ENCODE measurements around the gene TRAPPC10. TPM values are rescaled to one million over a fixed set of nuclear protein-coding genes. Genes with fewer than 3 reads are reported as not detected.

Gene TRAPPC10
- total RNA-seq, 2 donors from 2014 or later = 45.9 to 47.9 TPM

- H3K27me3 ChIP-seq (replicated peaks; ENCODE audit: insufficient read depth) = no peaks in the 10 kb centered on the region
- H3K4me1 ChIP-seq (ENCODE audit: control insufficient read depth in 1 of 2, low read depth in 2 of 2) = peaks cover 0 to 2% of the 10 kb centered on the region in 2 donors
- ATAC-seq (ENCODE audit: insufficient number of reproducible peaks, low FRiP score, low read depth) (no peak), DNase-seq (ENCODE audit: low spot score) (no peak)
- no peaks in the 10 kb centered on the region for H3K9me3 ChIP-seq
- no peak for TF ChIP-seq CTCF (IDR thresholded peaks at IDR 0.05)
- H3K36me3 ChIP-seq = peaks cover 30% of the 10 kb centered on the region
- no peak overlapping the region for H3K4me3 ChIP-seq
- H3K27ac ChIP-seq = no peak overlapping the region
These were observed 67.3 kb downstream of the TRAPPC10 start for GRCh38 chr21:44079446-44079845.

GRCh38 chr21:44079846-44080245 lies 67.7 kb downstream of the TRAPPC10 start:
- H3K9me3 ChIP-seq = no peaks in the 10 kb centered on the region
- TF ChIP-seq CTCF (IDR thresholded peaks at IDR 0.05) = no peak
- no peak overlapping the region for H3K27ac ChIP-seq
- ATAC-seq (ENCODE audit: insufficient number of reproducible peaks, low FRiP score, low read depth) (no peak), DNase-seq (ENCODE audit: low spot score) (no peak)
- H3K4me1 ChIP-seq (ENCODE audit: control insufficient read depth in 1 of 2, low read depth in 2 of 2) = peaks cover 0 to 6% of the 10 kb centered on the region in 2 donors
- H3K36me3 ChIP-seq = peaks cover 30% of the 10 kb centered on the region
- H3K4me3 ChIP-seq = no peak overlapping the region
- H3K27me3 ChIP-seq (replicated peaks; ENCODE audit: insufficient read depth) = no peaks in the 10 kb centered on the region

DNA sequence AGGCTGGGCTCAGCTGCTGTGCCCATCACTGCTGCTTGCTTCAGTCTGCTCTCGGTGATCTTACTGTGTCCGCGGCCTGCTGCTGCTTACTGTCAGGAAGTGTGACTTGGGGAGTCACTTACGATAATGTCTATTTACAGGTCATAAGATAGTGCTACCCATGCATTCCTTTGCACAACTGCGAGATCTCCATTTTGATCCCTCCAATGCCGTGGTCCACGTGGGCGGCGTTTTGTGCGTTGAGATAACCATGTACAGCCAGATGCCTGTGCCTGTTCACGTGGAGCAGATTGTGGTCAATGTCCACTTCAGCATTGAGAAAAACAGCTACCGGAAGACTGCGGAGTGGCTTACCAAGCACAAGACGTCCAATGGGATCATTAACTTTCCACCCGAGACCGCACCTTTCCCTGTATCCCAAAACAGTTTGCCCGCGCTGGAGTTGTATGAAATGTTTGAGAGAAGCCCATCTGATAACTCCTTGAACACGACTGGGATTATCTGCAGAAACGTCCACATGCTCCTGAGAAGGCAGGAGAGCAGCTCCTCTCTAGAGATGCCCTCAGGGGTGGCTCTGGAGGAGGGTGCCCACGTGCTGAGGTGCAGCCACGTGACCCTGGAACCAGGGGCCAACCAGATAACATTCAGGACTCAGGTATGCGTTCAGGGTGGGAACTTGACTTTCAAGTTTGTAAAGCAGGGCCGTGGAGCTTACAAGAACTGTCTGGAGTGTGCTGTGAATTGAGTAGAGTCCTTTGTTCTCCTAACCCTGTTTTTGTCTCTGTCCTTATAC lies 70.7 kb downstream of the TRAPPC10 start:
- no peak overlapping the region for H3K27ac ChIP-seq

DNA sequence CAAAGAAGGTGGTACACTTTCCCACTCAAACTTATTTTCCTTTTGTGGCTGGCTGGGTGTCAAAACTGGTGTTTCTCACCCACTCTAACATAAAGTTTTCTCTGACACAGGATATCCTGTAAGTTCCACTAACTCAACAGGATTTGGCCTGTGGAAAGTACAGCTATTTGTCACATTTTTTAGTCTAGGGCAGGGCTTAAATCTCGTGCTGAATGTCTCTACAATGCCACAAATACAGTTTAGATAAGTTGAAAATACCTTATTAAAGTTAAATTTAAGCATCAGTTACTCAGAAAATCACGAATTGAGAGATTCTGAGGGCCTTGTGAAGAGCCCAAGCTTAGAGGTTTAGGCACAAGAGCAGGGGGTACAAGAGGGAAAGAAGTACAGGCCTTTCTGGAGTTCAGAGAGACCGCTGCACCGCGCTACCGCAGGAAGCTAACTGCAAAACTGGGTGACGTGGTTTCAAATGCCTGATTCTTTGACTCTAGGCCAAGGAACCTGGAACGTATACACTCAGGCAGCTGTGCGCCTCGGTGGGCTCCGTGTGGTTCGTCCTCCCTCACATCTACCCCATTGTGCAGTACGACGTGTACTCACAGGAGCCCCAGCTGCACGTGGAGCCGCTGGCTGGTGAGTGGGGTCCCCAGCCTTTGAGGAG lies 71.7 kb downstream of the TRAPPC10 start:
- H3K4me3 ChIP-seq = no peak overlapping the region
- H3K27ac ChIP-seq = no peak overlapping the region
- H3K9me3 ChIP-seq = no peaks in the 10 kb centered on the region
- H3K27me3 ChIP-seq (replicated peaks; ENCODE audit: insufficient read depth) = no peaks in the 10 kb centered on the region
- H3K36me3 ChIP-seq = peaks cover 42% of the 10 kb centered on the region
- DNase-seq (ENCODE audit: low spot score) (no peak), ATAC-seq (ENCODE audit: insufficient number of reproducible peaks, low FRiP score, low read depth) (no peak)
- peaks cover 0 to 6% of the 10 kb centered on the region in 2 donors for H3K4me1 ChIP-seq (ENCODE audit: control insufficient read depth in 1 of 2, low read depth in 2 of 2)
- no peak for TF ChIP-seq CTCF (IDR thresholded peaks at IDR 0.05)

More for the DNA sequence above, 70.7 kb downstream of the TRAPPC10 start:
- no peak for TF ChIP-seq CTCF (IDR thresholded peaks at IDR 0.05)
- no peak overlapping the region for H3K4me3 ChIP-seq
- H3K36me3 ChIP-seq = peaks cover 41% of the 10 kb centered on the region
- no peaks in the 10 kb centered on the region for H3K27me3 ChIP-seq (replicated peaks; ENCODE audit: insufficient read depth)
- DNase-seq (ENCODE audit: low spot score) = no peak
- no peak for ATAC-seq (ENCODE audit: insufficient number of reproducible peaks, low FRiP score, low read depth)
- no peaks in the 10 kb centered on the region for H3K9me3 ChIP-seq
- H3K4me1 ChIP-seq (ENCODE audit: control insufficient read depth in 1 of 2, low read depth in 2 of 2) = peaks cover 0 to 6% of the 10 kb centered on the region in 2 donors

- H3K9me3 ChIP-seq = no peaks in the 10 kb centered on the region
- ATAC-seq (ENCODE audit: insufficient number of reproducible peaks, low FRiP score, low read depth) = no peak
- peaks cover 0 to 6% of the 10 kb centered on the region in 2 donors for H3K4me1 ChIP-seq (ENCODE audit: control insufficient read depth in 1 of 2, low read depth in 2 of 2)
- H3K4me3 ChIP-seq = no peak overlapping the region
- no peak for TF ChIP-seq CTCF (IDR thresholded peaks at IDR 0.05)
- no peaks in the 10 kb centered on the region for H3K27me3 ChIP-seq (replicated peaks; ENCODE audit: insufficient read depth)
- peaks cover 44% of the 10 kb centered on the region for H3K36me3 ChIP-seq
- no peak for DNase-seq (ENCODE audit: low spot score)
- no peak overlapping the region for H3K27ac ChIP-seq
These were observed 72.6 kb downstream of the TRAPPC10 start for GRCh38 chr21:44084496-44085241.
